GM12892 (cell line): Measurements from ENCODE around the gene NAV2.

ENCODE experiments used
- POLR2A ChIP-seq: IDR thresholded peaks from 2 replicates; pipeline ENCODE4 v1.6.1; 2011; ENCODE audit warnings: low read depth, low read length, control low read depth
- POLR2AphosphoS5 ChIP-seq: IDR thresholded peaks from 2 replicates; pipeline ENCODE4 v1.6.1; 2011; ENCODE audit warnings: low read depth, low read length, control low read depth
- TAF1 ChIP-seq: IDR thresholded peaks from 2 replicates; pipeline ENCODE4 v1.6.1; 2011; ENCODE audit warnings: low read depth, mild to moderate bottlenecking, control low read depth, low read length, borderline replicate concordance

GRCh38 chr11:20156876-20157613 lies 444.4 kb downstream of the NAV2 start:
- no peak for TF ChIP-seq POLR2AphosphoS5
- TF ChIP-seq TAF1, result no peak
- TF ChIP-seq POLR2A, result no peak
